ENCODE results near the gene DCC.

GRCh38 chr18:52950155-52950554 is 610.2 kb downstream of the DCC start:
- no peak for TF ChIP-seq KLF13 (tag; IDR thresholded peaks at IDR 0.05; ENCODE audit: borderline replicate concordance, low read depth)
- TF ChIP-seq, protein P1, sequence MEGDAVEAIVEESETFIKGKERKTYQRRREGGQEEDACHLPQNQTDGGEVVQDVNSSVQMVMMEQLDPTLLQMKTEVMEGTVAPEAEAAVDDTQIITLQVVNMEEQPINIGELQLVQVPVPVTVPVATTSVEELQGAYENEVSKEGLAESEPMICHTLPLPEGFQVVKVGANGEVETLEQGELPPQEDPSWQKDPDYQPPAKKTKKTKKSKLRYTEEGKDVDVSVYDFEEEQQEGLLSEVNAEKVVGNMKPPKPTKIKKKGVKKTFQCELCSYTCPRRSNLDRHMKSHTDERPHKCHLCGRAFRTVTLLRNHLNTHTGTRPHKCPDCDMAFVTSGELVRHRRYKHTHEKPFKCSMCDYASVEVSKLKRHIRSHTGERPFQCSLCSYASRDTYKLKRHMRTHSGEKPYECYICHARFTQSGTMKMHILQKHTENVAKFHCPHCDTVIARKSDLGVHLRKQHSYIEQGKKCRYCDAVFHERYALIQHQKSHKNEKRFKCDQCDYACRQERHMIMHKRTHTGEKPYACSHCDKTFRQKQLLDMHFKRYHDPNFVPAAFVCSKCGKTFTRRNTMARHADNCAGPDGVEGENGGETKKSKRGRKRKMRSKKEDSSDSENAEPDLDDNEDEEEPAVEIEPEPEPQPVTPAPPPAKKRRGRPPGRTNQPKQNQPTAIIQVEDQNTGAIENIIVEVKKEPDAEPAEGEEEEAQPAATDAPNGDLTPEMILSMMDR (IDR thresholded peaks at IDR 0.05 in 2 of 3, conservative IDR thresholded peaks at IDR 0.05 in 1 of 3; ENCODE audit: insufficient read depth in 2 of 3, low read depth in 1 of 3, low read length in 3 of 3): no peak
- TF ChIP-seq FOXM1 (IDR thresholded peaks at IDR 0.05; ENCODE audit: low read depth): no peak
- TF ChIP-seq FOXM1 (CRISPR knock-in tag; IDR thresholded peaks at IDR 0.05; ENCODE audit: low read depth): no peak
- TF ChIP-seq JUND (IDR thresholded peaks at IDR 0.05; ENCODE audit: borderline replicate concordance, low read depth, low read length): no peak
- no peak for TF ChIP-seq JUND (tag; IDR thresholded peaks at IDR 0.05; ENCODE audit: borderline replicate concordance, low read depth, low read length)
- TF ChIP-seq FOXJ3 (CRISPR knock-in tag; IDR thresholded peaks at IDR 0.05): no peak
- TF ChIP-seq EZH2 (IDR thresholded peaks at IDR 0.05; ENCODE audit: borderline replicate concordance, low read depth, low read length): no peak
- TF ChIP-seq POLR2AphosphoS5 (IDR thresholded peaks at IDR 0.05; ENCODE audit: control insufficient read depth, insufficient read depth, low read depth, low read length): no peak
- TF ChIP-seq HDAC6 (IDR thresholded peaks at IDR 0.05; ENCODE audit: low read depth, low read length): no peak
- TF ChIP-seq TRIM24 (IDR thresholded peaks at IDR 0.05): no peak

Data from K562 (cell line).